HG03097 (cell line): Measurements from ENCODE around the gene NAALADL2.

Experiments used
- ATAC-seq: cut with Tn5 transposase; IDR thresholded peaks from one replicate; pipeline ENCODE4 v1.9.1; 2021; ENCODE audit not compliant: unreplicated experiment, low FRiP score

The NAALADL2 gene

DNA sequence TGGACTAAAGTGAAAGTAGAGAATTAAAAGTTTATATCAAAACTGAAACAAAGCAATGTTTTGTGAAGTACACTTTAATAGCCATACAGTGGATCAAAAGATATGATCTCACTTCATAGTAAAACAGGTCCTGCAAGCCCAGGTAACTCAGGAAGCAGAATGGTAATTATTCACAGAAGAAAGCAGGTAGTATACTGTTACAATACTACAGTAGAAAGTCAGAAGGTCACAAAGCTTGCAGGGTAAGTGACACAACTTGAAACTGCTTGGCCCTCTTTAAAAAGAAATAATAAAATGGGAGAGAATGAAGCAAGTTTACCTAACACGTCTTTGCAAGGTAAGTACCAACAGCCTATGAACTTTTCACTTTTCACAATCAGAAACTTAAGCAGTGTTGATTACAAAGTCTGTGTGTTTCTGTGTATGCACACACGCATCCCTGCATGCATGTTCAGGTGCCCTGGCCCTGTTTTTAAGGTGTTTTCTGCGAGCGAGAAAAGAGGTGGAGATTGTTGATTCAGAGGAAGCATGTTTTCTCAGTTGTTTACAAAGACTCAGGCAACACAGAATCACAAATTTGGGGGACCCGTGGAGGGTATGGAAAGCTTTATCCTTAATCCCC lies at the start of gene NAALADL2:
Gene NAALADL2, plus strand, starts transcription at position 221 of the 622 bp plus-strand sequence.
- ATAC-seq = no peak

DNA sequence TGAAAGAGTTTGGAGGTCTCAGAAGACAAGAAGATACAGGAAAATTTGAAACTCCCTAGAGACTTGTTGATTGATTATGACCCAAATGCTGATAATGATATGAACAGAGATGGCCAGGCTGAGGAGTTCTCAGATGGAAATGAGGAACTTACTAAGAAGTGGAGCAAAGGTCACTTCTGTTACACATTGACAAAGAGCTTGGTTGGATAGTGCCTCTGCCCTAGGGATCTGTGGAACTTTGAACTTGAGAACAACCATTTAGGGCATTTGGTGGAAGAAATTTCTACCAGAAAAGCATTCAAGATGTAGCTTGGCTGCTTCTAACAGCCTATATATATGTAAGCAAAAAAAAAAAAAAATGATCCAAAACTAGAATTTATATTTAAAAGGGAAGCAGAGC lies 48.9 kb upstream of the NAALADL2 start:
- no peak for ATAC-seq

GRCh38 chr3:174812172-174812862 lies 46.8 kb upstream of the NAALADL2 start:
- no peak for ATAC-seq

GRCh38 chr3:174815750-174816149 lies 43.4 kb upstream of the NAALADL2 start:
- ATAC-seq = no peak

- no peak for ATAC-seq
These were observed 38.2 kb upstream of the NAALADL2 start for GRCh38 chr3:174820885-174821284.

DNA sequence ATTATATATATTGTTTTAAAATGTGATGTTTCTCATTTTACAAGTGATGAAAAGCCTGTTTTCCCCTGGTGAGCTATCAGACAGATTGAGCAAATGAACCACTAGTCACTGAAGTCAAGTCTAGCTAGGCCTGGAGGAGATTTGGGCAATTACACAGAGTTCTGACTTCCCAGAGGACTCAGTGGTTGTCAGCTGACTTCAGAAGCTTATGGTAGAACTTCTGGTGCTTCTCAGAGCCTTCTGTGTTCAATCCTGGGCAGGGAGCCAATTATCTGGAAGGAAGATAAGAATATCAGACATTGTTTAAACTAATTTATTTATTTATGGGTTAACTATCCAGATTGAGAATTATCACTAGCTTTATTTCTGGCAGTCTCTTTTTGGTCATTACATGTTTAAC lies 37.7 kb upstream of the NAALADL2 start:
- no peak for ATAC-seq

GRCh38 chr3:174822320-174822719 lies 36.8 kb upstream of the NAALADL2 start:
- no peak for ATAC-seq

- ATAC-seq = no peak
These were observed 33.1 kb upstream of the NAALADL2 start for GRCh38 chr3:174826069-174826468.

- no peak for ATAC-seq
These were observed 14.4 kb upstream of the NAALADL2 start for GRCh38 chr3:174844746-174845145.

DNA sequence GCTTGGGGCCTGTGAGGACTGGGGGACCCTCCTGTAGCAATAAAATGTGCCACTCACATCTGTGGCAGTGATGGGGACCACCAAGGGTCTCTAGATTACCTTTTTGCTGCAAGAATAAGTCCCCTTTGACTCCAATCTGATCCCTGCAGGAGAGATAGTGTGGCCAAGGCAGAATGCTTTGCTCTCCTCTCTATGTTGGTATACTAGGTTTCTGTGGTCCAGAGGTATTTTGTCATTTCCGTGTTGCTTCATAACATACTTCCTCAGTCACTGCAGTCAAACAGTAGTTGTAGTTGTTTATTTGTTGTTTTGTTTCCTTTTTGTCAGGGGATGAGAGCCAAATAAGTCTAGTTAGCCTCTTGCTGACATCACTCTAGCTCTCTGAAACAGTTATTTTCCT lies 13.1 kb upstream of the NAALADL2 start:
- ATAC-seq = no peak

DNA sequence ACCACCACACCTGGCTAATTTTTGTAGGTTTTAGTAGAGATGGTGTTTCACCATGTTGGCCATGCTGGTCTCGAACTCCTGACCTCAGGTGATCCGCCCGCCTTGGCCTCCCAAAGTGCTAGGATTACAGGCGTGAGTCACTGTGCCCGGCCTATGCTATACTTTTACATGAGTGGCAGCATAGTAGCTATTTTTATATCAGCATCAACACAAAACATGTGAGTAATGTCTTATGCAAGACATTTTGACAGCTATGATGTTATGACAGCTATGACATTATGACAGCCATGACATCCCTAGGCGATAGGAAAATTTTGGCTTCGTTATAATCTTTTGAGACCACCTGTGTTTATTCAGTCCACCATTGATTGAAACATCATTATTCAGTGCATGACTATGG lies 4.1 kb upstream of the NAALADL2 start:
- no peak for ATAC-seq

GRCh38 chr3:174857301-174857700 lies 1.8 kb upstream of the NAALADL2 start:
- no peak for ATAC-seq

- ATAC-seq = no peak
These were observed 781 bp upstream of the NAALADL2 start for GRCh38 chr3:174858353-174858752.

DNA sequence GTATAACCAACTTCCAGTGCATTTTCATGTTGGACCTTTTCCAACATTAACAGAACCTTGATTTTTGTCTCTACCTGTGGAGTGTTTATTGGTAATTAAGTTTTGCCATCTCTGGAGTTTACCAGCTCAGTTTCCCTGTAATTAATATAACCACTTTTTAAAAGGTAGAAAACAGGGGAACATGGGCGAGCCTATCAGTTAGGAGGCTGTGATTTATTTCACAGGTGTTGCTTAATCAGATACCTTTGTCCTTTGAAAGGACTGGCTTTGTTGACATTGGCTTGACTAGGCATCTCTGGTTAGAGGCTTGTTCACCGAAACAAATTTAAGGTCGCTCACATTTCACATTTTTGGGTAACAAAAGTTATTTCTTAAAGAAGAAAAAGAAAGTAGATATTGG lies 622 bp downstream of the NAALADL2 start:
- no peak for ATAC-seq

GRCh38 chr3:174862101-174862500 lies 3.0 kb downstream of the NAALADL2 start:
- ATAC-seq = no peak

- ATAC-seq = no peak
These were observed 3.5 kb downstream of the NAALADL2 start for GRCh38 chr3:174862666-174863065.

DNA sequence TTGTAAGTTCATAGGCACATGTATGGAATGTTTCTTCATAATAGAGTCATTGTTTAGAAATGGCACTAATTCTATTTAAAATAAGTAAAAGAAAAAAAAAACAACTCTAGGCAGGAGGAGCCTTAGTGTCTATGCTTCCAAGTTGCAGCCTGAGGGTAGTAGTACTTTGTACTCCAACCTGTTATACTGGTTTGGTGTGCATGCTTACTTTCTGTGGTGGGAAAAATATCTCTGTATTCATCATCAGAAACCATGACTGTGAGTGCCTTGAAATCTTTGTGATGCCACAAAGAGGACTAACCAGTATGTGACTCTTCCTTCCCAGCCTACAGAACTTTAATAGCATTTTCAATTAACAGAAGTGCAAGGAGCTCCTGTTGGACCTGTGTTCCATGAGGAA lies 4.4 kb downstream of the NAALADL2 start:
- ATAC-seq = no peak

GRCh38 chr3:174869448-174869847 lies 10.3 kb downstream of the NAALADL2 start:
- ATAC-seq = no peak

DNA sequence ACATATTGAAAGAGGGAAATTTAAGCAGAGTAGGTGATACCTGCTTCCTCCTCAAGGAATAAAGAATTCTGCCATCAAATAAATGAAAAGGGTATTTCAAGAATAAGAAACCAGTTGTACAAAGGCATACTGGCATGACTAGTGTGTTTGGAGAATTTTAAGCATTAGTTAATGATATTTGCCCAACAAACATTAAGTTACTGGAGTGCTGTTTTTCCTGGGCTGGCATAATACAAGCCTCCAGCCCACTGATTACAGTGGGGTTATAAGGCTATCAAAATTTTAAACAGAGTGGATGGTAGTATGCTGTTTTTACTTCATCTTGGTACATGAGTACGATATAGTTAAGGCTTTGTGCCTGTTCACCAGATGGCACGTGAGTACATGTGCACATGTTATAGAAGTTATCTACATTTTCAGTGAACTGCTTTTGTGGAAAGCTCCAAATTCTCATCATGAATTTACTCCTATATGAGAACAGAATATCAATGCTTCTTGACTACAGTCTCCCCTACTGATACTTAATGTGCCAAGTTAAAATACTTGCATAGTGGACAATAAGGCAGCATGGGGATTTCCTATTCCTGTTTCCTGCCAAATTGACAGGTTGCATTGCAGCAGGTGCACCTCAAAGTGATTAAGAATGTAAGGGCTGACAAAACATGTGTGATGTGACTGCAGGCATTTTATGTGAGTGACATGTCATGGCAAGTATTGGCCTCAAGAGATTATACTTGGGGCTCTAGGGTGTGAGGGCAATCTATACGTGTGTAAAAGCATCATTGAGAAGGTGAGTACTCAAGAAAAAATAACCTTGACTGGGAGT lies 14.9 kb downstream of the NAALADL2 start:
- ATAC-seq = no peak

GRCh38 chr3:174882789-174883188 lies 23.7 kb downstream of the NAALADL2 start:
- ATAC-seq = no peak

GRCh38 chr3:174883881-174884675 lies 24.9 kb downstream of the NAALADL2 start:
- no peak for ATAC-seq
